Panc1 (cell line): ENCODE data around the gene LRMDA. TPM values are rescaled to one million over a fixed set of nuclear protein-coding genes. Genes with fewer than 3 reads are reported as not detected.

ENCODE experiments used
- ATAC-seq: fragments of 200-7000 bp; cut with Tn5 transposase; 2 replicates; pipeline ENCODE4 v1.9.1; 2020; ENCODE audit warnings: mild to moderate bottlenecking, moderate library complexity
- BruUV-seq: library from RNA; stranded (reverse); fragments of 400-500 nt; replicated peaks from 2 replicates; lab custom pipeline; 2021; lab: Mats Ljungman, UMichigan
- CTCF ChIA-PET: fragments of 300-600 bp; sonication (Branson Sonifier 250); formaldehyde crosslinking; loops from one replicate; lab custom pipeline; 2022; ENCODE audit warnings: antibody characterized with exemption; lab: Charles Lee
- POLR2A ChIA-PET: fragments of 300-600 bp; sonication (Branson Sonifier 250); formaldehyde crosslinking; loops from one replicate; lab custom pipeline; 2022; ENCODE audit warnings: antibody characterized with exemption; lab: Charles Lee
- DNase-seq: peaks from one replicate; pipeline ENCODE4 v3.0.0-alpha.2; 2010; ENCODE audit warnings: low read depth, low spot score
- H3K27ac ChIP-seq: 2 replicates; pipeline ENCODE4 v1.5.1; 2011; ENCODE audit warnings: mild to moderate bottlenecking, low read length, inconsistent platforms
- H3K27me3 ChIP-seq: fragments of 200-500 bp; sonication (Bioruptor generic); 2 replicates; pipeline ENCODE4 v1.6.0; 2014; ENCODE audit warnings: low read length, inconsistent platforms; ENCODE audit not compliant: control insufficient read depth, insufficient read depth
- H3K36me3 ChIP-seq: fragments of 200-500 bp; sonication (Bioruptor generic); 2 replicates; pipeline ENCODE4 v1.5.1; 2014; ENCODE audit warnings: inconsistent platforms, mild to moderate bottlenecking, low read length, moderate library complexity; ENCODE audit not compliant: control insufficient read depth, insufficient read depth
- H3K4me1 ChIP-seq: 2 replicates; pipeline ENCODE4 v1.5.1; 2011; ENCODE audit warnings: inconsistent platforms, mild to moderate bottlenecking, low read length, moderate library complexity; ENCODE audit not compliant: control insufficient read depth, insufficient read depth
- H3K4me3 ChIP-seq, 2 experiments: 2 replicates each; pipeline ENCODE4 v1.5.1; 2011 to 2012; ENCODE audit warnings: low read depth in 2 of 2, low read length in 2 of 2, mild to moderate bottlenecking in 2 of 2, inconsistent platforms in 1 of 2, moderate library complexity in 1 of 2
- H3K9me3 ChIP-seq: fragments of 200-500 bp; sonication (Bioruptor generic); 2 replicates; pipeline ENCODE4 v1.5.1; 2014; ENCODE audit warnings: low read depth, mild to moderate bottlenecking, inconsistent platforms, low read length, moderate library complexity; ENCODE audit not compliant: control insufficient read depth, insufficient read depth
- CTCF ChIP-seq: fragments of 450-650 bp; IDR thresholded peaks from 2 replicates; pipeline ENCODE4 v1.5.1; 2017; ENCODE audit warnings: mild to moderate bottlenecking
- POLR2AphosphoS5 ChIP-seq: IDR thresholded peaks from 2 replicates; pipeline ENCODE4 v1.6.1; 2012; ENCODE audit warnings: mild to moderate bottlenecking, low read depth, low read length, moderate library complexity
- REST ChIP-seq, 2 experiments: IDR thresholded peaks; 2 replicates each; pipeline ENCODE4 v1.6.1; 2011 to 2012; ENCODE audit warnings: low read depth in 2 of 2, control low read depth in 1 of 2, low read length in 1 of 2, mild to moderate bottlenecking in 1 of 2, moderate library complexity in 1 of 2; ENCODE audit not compliant: insufficient read depth in 1 of 2
- SIN3A ChIP-seq: IDR thresholded peaks from 2 replicates; pipeline ENCODE4 v1.6.1; 2012; ENCODE audit warnings: low read depth, mild to moderate bottlenecking, low read length, moderate library complexity, borderline replicate concordance; ENCODE audit not compliant: insufficient read depth
- TCF7L2 ChIP-seq: IDR thresholded peaks from 2 replicates; pipeline ENCODE4 v1.6.1; 2011; ENCODE audit warnings: mild to moderate bottlenecking, low read depth, low read length, inconsistent platforms
- in situ Hi-C: cut with HindIII; loops from 2 replicates; pipeline ENCODE4 v1.10.0; 2016; ENCODE audit warnings: low sequenced_read_pairs, low pct_unique_long_range_greater_than_20kb
- intact Hi-C: fragments of 100-400 bp; cut with micrococcal nuclease; formaldehyde crosslinking; loops from one replicate; pipeline ENCODE4 v1.10.0; 2022; ENCODE audit not compliant: unreplicated experiment
- total RNA-seq: library from RNA; stranded (reverse); gene quantifications from one replicate; pipeline ENCODE4 v1.2.1, GENCODE V29; 2021; ENCODE audit not compliant: unreplicated experiment

Gene LRMDA
- total RNA-seq, 1 experiment from 2014 or later = 1.2 TPM

DNA sequence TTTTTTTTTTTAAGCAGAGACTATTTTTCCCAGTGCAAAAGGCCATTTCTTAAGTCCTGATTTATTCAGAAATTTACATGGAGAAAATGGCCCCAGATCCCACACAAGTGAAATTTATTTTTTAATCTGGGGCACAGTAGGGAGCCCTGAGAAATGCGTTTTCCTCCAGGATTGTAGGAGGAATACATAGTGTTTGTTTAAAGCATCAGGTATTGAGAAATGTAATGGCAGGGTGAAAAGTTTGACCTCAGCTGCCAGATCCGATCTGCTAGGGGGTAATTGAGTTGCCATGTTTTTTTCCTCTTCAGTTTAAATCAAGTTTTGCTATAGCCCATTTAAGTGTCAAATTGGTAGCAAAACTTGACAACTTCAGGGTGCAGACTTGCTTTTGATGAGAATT is 110.0 kb downstream of the LRMDA start:
- in situ Hi-C loops (no loop called here), intact Hi-C loops (no loop called here)
- H3K27ac ChIP-seq = no peak overlapping the region
- no peak for ATAC-seq
- no peak for TF ChIP-seq CTCF
- no peak for DNase-seq
- H3K4me1 ChIP-seq = no peaks in the 10 kb centered on the region
- H3K9me3 ChIP-seq = no peaks in the 10 kb centered on the region
- H3K4me3 ChIP-seq = no peak overlapping the region
- no peaks in the 10 kb centered on the region for H3K36me3 ChIP-seq
- peaks cover 8% of the 10 kb centered on the region for H3K27me3 ChIP-seq
- no TSS peak for BruUV-seq
- CTCF ChIA-PET = no interaction called here
- POLR2A ChIA-PET = no interaction called here

GRCh38 chr10:75542084-75542483 is 110.7 kb downstream of the LRMDA start:
- intact Hi-C loops = no loop called here
- Histone ChIP-seq H3K27me3 (peaks cover 8% of the 10 kb centered on the region), H3K4me3 (no peak overlapping the region), H3K4me1 (no peaks in the 10 kb centered on the region), H3K36me3 (no peaks in the 10 kb centered on the region), H3K27ac (no peak overlapping the region), H3K9me3 (no peaks in the 10 kb centered on the region)
- no peak for DNase-seq
- in situ Hi-C loops = no loop called here
- ChIA-PET CTCF (no interaction called here), POLR2A (no interaction called here)
- ATAC-seq = no peak
- no TSS peak for BruUV-seq
- TF ChIP-seq TCF7L2 (no peak), CTCF (no peak), REST (IDR thresholded peaks at IDR 0.05; ENCODE audit: insufficient read depth in 1 of 2, low read depth in 2 of 2, low read length in 1 of 2) (no peak), SIN3A (no peak)

DNA sequence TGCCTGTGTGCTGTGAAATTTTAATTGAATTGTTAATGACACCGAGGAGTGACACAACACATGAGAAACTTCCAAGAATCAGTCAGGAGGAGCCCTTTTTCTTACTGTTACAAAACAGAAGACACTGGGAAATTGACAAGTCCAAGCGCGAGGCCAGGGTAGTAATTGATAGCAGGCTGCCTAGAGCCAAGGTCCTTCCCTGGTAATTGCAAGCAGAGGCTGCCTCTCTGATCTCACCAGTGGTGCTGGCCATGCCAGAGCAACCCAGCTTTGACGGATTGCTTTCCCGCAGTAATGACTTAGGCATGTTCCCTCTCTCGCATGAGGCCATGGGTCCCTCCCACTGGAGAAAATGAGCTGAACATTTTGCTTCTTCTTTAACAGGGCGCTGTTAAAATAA is 111.5 kb downstream of the LRMDA start:
- POLR2A ChIA-PET = no interaction called here
- intact Hi-C loops (no loop called here), in situ Hi-C loops (no loop called here)
- Histone ChIP-seq H3K27ac (no peak overlapping the region), H3K9me3 (no peaks in the 10 kb centered on the region), H3K27me3 (peaks cover 8% of the 10 kb centered on the region), H3K4me3 (no peak overlapping the region), H3K4me1 (no peaks in the 10 kb centered on the region), H3K36me3 (no peaks in the 10 kb centered on the region)
- DNase-seq (no peak), ATAC-seq (no peak)
- no peak for TF ChIP-seq TCF7L2
- no peak for TF ChIP-seq SIN3A
- no peak for TF ChIP-seq REST (IDR thresholded peaks at IDR 0.05; ENCODE audit: insufficient read depth in 1 of 2, low read depth in 2 of 2, low read length in 1 of 2)
- TF ChIP-seq CTCF = no peak
- TF ChIP-seq POLR2AphosphoS5 = no peak
- CTCF ChIA-PET = no interaction called here
- BruUV-seq = no TSS peak
